HG03558 (cell line): ENCODE measurements around the gene KDM4C.
"Not testable (repeated sequence)": the region's sequence is repeated elsewhere in the genome, so short reads cannot be mapped to it uniquely, and the experiment has no call there.

Source experiments
- ATAC-seq: cut with Tn5 transposase; IDR thresholded peaks from one replicate; pipeline ENCODE4 v1.9.1; 2021; ENCODE audit warnings: moderate number of reproducible peaks; ENCODE audit not compliant: unreplicated experiment; ENCODE audit errors: extremely low read depth

Gene KDM4C

DNA sequence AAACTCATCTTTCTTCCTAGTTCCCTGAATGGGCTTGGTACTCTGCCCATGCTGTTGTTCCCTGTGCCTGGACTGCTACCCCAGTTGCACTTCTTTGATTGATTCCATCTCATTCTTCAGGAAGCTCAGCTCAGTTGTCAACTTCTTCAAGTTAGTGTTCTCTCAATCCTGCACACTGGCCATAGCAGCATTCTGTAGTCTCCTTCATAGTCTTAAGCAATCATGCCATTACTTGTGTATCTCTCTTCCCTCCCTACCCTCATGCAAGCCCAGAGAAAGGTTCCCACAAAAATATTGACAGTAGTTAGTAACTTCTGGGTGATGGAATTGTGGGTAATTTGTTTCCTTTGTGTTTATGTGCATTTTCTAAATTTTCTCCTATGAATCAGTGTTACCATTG is 5.5 kb downstream of the KDM4C start:
- ATAC-seq, result no peak

DNA sequence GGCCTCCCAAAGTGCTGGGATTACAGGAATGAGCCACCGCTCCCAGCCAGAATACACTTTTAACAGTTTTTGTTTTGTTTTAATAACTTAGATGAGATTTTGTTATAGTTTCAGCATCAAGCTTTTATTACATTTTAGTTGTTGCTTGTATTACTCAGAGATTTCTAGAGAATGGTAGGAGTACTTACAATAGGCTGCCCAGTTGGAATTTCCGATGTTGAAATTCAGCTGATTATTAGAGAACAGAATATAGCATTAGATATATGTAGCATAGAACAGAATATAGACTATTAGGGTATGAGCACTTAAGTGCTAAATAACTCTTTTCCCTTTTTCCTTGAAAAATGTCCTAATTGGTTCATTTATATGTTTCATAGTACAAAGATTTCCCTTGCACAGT is 6.2 kb downstream of the KDM4C start:
- ATAC-seq, result no peak

DNA sequence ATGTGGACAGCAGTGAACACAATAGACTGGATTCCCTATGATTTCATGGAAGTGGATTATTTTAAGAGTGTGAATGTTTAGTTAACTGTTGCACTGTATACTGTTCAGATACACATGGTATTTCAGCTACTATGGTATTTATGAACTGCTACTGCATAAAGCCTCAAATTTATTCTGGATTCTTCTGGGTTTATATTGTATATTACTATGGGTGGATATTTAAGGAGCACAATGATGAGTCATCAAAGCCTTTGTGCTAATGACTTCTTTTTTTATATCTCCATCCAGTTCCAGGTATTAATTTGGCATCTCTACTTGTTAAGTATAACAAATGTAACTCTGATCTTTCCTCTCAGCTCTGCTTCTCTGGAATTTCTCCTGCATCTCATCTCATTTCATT is 6.8 kb downstream of the KDM4C start:
- no peak for ATAC-seq

DNA sequence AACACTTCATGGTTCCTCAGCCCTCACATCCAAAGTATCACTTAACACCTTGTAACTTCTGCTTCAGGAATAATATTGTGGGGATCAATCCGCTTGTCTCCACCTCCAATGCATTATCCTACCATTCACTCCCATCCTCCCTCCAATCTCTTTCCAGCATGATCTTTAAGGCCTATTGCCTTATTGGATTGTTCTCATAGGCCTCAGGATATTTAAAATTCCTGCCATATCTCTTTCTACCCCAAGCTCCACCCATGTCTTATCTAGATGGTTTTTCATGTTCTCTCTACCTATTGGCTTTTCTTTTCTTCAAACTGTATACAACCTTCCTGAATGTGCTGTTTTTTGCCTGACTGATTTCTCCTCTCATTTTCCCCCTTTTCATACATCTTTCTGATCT is 7.2 kb downstream of the KDM4C start:
- ATAC-seq, result no peak

DNA sequence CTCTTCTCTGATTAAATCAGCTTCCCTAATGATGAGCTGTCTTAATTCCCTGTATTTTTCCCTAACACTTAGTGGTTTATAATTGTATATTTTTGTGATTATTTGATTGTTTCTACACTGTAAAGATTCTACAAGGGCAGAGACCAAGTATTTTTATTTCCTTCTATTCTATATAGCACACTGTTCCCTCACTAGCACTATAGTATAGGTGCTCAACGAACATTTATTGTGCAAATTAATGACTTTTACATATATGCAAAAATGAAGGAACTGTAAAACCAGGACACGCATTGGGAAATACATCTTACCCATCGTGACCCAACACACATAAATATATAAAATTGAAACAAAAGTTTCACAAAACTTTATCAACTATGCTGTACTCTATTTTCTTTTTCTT is 7.6 kb downstream of the KDM4C start:
- ATAC-seq, result no peak

DNA sequence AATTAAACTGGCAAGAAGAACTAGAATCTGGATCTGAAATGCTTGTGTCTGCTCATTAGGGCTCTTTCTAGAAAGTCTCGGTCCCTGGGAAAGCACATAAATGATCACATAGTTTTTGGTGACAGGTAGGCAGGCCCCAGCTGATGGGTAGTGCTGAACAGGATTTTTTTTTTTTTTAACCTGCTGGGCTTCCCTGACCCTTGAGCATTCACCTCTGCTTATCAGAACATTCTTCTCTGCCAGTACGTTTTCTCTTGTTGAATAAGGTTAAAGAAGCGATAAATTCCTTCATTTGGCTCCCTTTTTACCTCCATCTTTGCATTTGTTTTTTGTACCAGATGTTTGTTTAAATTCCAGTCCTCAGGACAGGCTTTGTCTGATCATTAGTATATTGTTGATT is 8.8 kb downstream of the KDM4C start:
- ATAC-seq, result no peak

DNA sequence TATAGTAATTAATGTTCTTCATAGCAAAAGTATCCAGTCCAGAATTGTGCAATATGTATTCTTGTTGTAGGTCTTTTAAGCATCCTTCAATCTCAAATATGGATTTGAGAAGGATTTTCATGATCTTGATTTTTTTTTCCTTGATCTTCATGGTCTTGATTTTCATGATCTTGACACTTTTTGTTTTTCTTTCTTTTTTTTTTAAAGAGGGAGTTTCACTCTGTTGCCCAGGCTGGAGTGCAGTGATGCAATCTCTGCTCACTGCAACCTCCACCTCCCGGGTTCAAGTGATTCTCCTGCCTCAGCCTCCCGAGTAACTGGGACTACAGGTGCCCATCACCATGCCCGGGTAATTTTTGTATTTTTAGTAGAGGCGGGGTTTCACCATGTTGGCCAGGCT is 10.8 kb downstream of the KDM4C start:
- ATAC-seq, result not testable (repeated sequence)

DNA sequence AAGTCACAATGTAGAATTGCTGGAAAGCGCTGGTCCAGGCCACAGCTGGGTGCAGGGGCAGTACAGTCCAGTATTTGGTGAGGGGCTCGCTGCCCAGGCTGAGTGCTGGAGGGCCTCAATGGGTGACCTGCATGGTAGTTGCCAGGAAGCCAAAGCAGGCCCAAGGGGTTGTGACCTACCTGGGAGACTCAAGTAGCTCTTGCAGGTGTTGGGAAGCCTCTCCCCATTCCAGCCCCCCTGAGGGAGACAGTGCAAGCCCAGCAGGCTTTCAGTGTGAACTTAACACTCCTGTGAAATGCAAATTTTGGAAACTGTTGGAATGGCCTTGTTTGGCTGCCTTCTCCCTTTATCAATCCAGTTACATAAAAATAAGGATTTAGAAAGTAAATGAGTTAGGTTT is 13.9 kb downstream of the KDM4C start:
- ATAC-seq, result no peak

DNA sequence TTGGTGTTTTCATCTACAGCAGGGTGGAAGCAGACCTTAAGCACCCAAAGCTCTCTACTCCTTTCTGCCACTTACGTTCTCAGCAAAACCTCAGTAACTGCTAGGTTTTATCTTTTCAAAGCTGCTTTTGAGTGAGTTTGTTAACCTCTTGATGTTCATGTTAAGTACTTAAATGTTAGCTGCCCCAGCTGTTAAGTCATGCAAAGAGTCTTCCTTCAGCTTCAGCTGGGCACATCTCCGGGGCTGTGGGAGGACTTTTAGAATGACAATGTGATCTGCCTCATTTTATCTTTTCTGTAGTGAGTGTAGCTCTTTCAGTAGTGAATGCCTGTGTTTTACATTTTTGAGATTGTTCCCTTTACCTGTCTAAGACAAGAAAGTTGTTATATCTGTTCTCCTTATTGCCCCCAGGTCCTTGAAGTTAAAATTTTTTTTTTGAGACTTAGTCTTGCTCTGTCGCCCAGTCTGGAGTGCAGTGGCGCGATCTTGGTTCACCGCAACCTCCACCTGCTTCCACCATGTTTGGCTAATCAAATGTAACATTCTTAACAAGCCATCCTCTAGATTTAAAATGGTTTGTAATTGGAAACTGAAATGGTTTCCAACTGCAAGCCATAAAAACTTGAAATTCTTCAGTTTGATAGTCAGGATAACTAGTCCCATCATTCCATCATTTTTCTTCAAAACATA is 19.6 kb downstream of the KDM4C start:
- no peak for ATAC-seq

DNA sequence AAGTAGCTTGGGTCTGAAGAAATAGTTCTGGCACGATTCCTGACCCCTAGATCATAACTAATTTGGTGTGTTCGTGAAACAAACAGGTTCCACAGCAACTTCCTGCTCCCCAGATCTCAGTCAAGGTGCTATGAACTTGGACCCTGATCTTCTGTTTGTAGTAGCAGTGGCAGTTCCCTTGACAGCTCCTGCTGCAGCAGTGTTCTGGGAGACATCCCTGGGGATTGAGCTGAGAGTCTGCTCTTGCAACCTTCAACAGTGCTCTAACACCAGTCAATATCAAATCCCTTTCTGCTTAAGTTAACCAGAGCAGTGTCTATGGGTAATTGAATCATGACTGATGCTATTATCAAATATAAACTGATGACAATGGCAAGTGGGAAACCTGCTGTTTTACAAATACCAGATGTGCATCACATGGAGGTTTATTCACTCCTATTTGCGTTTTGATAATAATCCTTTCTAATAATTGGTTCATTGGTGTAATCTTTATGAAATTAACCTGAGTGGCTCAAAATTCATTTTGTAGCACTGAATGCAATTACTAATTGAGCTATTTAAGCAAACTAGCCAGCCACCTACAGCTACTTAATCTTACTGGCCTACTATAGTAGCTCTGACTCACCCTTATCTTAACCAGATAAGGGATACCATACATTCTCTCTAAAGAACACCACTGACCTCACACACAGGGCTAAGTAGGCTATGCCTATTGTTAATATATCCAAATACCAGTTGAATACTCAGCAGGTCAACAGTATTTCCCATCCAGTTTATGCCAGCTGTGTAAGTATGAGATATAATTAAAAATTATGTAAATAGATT is 21.9 kb downstream of the KDM4C start:
- ATAC-seq, result no peak

DNA sequence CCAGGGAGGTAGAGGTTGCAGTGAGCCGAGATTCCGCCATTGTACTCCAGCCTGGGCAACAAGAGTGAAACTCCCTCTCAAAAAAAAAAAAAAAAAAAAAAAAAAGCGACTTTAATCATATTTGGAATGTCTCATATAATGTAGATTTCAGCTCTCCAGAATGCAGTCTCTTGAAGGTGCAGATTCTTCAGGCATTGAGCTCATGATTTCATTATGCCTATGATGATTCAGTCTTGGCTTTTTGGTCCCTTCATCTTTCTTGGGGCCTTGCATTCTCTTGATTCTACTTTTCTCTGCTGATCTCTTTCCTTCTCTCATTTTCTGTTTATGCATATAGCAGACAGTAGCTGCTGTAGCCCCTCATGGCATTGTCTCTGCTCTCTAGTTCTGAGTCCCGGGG is 22.9 kb downstream of the KDM4C start:
- no peak for ATAC-seq

DNA sequence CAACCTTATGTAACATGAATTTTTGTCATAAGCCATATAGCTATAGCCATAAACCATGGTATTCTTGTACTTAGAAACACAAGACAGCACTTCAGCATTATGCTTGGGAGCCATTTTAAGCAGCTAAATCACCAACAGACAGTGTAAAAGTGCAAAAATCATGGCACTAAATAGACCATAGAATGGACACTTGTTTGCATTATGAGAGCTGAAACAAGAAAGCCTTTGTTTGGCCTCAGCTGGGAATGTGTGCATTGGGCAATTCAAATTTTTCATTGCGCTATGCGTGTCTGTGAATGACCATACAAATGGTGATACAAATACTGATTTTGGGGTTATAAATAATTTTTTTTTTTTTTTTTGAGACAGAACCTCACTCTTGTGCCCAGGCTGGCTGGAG is 23.7 kb downstream of the KDM4C start:
- ATAC-seq, result no peak

DNA sequence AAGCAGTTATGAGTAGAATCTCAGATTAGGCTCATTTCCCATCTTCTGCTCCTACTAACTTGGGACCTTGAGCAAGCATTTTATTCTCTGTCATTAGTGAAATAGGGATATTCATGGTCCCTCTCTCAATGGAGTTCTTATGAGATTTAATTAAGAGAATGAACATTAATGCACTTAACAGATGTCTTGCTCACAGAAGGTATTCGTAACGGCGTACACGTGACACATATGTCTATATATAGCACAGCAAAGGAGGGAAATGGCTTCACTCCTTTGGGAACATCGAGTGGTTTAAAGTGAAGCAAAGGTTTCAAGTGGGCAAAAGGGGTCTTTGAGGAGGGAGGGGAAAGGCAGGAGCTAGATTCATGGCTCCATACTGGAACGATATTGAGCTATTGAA is 24.6 kb downstream of the KDM4C start:
- ATAC-seq, result no peak

DNA sequence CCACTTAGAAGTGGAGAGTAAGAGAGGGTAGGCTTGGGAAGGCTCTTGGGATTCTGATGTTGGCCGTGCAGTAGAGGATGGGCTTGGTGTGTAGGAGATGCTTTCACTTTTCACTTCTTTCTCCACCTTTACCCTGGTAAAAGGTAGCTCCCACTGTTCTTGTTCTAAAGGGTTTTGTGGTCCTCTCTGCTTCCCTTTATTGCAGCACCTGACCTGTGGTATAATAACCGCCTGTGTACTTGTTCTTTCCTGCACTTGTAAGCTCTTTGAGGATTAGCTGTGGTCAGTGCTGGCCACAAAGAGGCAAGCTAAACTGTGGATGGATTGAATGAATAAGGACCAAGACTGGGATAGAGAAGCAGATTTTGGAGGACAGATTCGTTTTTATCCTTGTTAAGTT is 25.2 kb downstream of the KDM4C start:
- ATAC-seq, result no peak

DNA sequence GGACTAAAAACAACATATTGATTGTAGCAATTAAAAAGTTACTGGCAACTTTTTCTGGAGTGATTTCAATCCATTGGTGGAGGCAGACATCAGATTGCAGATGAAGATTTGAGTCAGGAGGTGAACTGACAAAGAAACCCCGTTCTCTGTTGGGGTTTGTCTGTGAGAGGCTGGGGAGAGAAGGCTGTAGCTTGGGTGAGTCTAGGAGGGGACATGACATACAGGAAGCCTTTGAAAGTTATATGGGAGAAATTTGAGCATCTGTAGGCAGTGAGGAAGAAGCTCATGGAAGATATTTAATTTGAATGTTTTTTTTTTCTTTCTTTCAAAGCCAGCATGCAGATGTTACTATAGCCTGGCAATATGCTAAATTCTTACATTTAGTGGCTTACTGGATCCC is 26.0 kb downstream of the KDM4C start:
- ATAC-seq, result no peak

DNA sequence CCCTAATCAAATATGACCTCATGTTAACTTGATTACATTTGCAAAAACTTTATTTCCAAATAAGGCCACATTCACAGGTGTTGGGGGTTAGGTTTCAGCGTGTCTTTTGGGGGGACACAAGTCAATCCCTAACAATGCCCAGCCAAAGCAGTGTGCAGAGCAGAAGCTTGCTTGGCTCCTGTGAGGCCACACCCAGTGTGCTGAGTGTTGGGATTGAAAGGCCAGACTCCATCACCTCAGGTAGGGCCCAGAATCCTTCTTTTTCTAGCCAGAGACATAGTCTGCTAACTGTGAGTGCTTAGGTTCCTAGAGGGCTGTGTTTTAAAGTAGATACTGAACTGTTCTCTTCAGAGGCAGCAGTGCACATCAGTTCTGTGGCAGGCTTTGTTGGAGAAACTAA is 27.9 kb downstream of the KDM4C start:
- ATAC-seq, result no peak

DNA sequence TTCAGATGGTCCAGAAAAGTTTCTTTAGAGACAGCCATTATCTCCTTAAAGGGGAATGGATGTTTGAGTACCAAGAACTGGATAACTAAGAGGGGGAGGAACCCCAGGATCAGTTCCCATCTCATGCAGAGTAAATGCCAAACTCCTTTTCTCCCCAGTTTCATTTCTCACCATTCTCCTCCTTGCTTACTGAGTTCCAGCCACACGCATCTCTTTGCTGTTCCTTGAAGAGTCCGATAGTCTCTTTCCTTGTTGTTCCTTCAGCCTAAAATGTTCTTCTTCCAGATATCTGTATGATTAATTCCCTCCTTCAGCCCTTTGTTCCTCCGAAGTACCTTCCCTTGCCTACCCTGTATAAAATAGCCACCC is 30.0 kb downstream of the KDM4C start:
- no peak for ATAC-seq

DNA sequence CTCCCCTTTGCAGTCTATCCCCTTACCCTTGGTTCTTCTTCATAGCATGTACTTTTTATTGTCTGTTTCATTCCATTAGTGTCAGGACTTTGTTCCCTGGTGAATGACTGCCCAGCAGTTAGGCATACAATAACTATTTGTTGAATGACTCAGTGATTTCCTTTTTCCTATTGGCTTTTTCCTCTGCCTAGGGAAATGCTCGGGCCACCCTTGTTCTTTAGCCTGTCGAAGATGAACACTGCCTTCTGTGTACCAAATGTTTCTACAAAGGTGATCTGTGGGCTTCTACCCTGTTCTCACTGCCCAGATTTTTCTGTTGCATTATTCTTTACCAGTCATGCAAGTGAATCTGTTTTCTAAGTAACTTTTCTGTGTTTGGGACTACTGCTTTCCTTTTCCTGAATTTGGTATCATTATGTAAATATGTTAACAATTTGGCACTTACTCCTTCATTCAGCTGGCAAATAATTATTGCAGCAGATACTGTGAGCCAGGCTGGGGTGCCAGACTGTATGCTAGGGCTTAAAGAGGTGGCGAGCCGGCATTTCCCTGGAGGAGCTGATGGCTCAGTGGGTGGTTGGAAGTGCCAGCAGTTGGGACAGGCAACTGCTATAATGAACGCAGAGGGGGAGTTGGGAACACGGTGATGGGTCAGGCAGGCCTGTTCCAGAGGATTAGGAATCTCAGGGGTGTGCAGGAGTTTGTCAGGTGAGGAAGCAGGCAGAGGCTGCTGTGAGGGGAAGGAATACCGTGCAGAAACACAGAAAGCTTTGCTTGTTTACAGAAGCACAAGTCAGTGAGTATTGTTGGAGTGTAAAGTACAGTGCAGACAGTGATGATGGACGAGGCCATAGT is 30.6 kb downstream of the KDM4C start:
- ATAC-seq, result no peak

DNA sequence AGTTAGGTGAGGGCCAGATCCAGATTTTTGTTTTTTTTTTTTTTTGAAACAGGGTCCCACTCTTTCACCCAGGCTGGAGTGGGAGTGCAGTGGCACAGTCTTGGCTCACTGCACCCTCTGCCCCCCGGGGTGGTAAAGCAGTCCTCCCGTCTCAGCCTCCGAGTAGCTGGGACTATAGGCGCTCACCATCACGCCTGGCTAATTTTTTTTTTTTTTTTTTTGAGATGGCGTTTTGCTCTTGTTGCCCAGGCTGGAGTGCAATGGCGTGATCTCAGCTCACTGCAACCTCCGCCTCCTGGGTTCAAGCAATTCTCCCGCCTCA is 31.2 kb downstream of the KDM4C start:
- ATAC-seq, result not testable (repeated sequence)

DNA sequence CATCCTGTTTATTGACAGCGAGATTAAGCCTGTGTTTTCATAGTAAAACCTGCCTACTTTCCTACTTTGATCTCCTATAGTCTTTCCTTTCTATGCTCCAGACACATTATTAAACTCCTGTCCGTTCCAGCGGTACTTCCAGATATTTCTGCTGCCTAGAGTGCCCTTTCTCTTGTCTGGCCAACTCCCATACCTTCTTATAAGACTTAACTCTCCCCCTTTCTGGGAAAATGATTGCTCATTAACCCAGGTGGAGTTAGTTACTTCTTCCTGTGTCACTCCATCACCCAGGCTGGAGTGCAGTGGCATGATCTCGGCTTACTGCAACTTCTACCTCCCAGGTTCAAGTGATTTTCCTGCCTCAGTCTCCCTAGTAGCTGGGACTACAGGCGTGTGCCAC is 33.1 kb downstream of the KDM4C start:
- no peak for ATAC-seq

DNA sequence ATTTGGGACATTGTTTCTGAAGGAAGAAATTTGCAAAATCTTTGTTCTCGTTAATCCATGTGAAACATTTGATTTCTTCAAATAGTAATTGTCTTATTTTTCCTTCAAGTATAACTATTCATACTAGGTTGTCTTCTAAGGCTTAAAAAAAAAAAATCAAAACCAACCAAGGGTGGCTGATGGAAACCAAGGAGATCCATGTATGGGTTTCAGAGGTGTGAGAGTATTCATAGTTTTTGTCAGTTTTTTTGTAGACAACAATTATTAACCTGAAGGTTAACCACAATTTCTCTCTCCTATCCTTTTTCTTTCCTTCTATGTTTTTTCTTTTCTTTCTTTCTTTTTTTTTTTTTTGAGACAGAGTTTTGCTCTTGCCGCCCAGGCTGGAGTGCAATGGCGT is 35.4 kb downstream of the KDM4C start:
- no peak for ATAC-seq
